Measurements from ENCODE around the gene NR3C1.

The NR3C1 gene

DNA sequence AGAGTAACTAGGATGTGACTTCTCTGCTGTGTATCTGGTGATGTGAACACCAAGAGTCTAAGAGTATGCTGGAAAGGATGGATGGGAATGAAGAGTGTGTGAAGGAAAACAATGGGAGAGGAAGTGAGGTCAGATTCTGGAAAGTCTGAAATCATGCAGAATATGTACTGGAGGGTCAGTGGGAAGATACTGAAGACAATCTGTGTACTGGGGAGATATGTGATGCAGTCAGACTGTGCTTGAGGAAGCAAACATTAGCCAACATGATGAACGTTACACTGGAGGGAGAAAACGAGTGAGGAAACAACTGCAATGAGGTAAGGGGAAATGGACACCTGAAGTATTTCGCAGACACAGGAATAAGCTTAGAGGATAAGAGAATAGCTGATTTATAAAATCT, 105.7 kb downstream of the NR3C1 start:
- TF ChIP-seq TOX (CRISPR knock-in tag; IDR thresholded peaks at IDR 0.05; ENCODE audit: borderline replicate concordance) = no peak
- no peak for TF ChIP-seq SNAI2 (CRISPR knock-in tag; IDR thresholded peaks at IDR 0.05)
- TF ChIP-seq, protein P1, sequence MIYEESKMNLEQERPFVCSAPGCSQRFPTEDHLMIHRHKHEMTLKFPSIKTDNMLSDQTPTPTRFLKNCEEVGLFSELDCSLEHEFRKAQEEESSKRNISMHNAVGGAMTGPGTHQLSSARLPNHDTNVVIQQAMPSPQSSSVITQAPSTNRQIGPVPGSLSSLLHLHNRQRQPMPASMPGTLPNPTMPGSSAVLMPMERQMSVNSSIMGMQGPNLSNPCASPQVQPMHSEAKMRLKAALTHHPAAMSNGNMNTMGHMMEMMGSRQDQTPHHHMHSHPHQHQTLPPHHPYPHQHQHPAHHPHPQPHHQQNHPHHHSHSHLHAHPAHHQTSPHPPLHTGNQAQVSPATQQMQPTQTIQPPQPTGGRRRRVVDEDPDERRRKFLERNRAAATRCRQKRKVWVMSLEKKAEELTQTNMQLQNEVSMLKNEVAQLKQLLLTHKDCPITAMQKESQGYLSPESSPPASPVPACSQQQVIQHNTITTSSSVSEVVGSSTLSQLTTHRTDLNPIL (CRISPR knock-in tag; IDR thresholded peaks at IDR 0.05; ENCODE audit: low read depth) = no peak
- no peak for ATAC-seq

DNA sequence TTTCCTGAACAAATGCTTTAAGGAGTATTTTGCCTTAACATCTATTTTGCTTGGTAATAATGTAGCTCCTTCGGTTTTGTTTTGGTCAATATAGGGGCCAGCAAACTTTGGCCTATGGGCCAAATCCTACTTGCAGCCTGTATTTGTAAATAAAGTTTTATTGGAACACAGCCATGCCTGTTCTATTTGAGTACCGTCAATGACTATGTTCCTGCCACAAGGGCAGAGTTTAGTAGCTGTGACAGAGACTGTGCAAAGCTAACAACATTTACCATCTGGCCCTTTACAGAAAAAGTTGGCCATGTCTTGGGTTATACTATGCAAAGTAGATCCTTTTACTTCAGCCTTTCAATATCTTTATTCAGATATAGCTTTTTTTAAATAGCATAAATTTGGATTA, 113.4 kb downstream of the NR3C1 start:
- TF ChIP-seq OSR1 (CRISPR knock-in tag; IDR thresholded peaks at IDR 0.05) (no peak), TOX (CRISPR knock-in tag; IDR thresholded peaks at IDR 0.05; ENCODE audit: borderline replicate concordance) (no peak), ZC3H10 (CRISPR knock-in tag; IDR thresholded peaks at IDR 0.05) (no peak), PPARA (CRISPR knock-in tag; IDR thresholded peaks at IDR 0.05; ENCODE audit: borderline replicate concordance) (no peak), CSDC2 (CRISPR knock-in tag; IDR thresholded peaks at IDR 0.05) (no peak), ARNTL (CRISPR knock-in tag; IDR thresholded peaks at IDR 0.05; ENCODE audit: borderline replicate concordance, low read depth) (no peak), SNAI2 (CRISPR knock-in tag; IDR thresholded peaks at IDR 0.05) (no peak), ZNF8 (CRISPR knock-in tag; IDR thresholded peaks at IDR 0.05) (no peak), ZNF565 (CRISPR knock-in tag; conservative IDR thresholded peaks at IDR 0.05; ENCODE audit: low read depth) (no peak), ZFP3 (CRISPR knock-in tag; IDR thresholded peaks at IDR 0.05) (no peak), ISL1 (CRISPR knock-in tag; IDR thresholded peaks at IDR 0.05) (no peak), ZNF70 (CRISPR knock-in tag; IDR thresholded peaks at IDR 0.05) (no peak)
- TF ChIP-seq, protein P2, sequence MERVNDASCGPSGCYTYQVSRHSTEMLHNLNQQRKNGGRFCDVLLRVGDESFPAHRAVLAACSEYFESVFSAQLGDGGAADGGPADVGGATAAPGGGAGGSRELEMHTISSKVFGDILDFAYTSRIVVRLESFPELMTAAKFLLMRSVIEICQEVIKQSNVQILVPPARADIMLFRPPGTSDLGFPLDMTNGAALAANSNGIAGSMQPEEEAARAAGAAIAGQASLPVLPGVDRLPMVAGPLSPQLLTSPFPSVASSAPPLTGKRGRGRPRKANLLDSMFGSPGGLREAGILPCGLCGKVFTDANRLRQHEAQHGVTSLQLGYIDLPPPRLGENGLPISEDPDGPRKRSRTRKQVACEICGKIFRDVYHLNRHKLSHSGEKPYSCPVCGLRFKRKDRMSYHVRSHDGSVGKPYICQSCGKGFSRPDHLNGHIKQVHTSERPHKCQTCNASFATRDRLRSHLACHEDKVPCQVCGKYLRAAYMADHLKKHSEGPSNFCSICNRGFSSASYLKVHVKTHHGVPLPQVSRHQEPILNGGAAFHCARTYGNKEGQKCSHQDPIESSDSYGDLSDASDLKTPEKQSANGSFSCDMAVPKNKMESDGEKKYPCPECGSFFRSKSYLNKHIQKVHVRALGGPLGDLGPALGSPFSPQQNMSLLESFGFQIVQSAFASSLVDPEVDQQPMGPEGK (CRISPR knock-in tag; IDR thresholded peaks at IDR 0.05; ENCODE audit: borderline replicate concordance) = no peak
- TF ChIP-seq, protein P3, sequence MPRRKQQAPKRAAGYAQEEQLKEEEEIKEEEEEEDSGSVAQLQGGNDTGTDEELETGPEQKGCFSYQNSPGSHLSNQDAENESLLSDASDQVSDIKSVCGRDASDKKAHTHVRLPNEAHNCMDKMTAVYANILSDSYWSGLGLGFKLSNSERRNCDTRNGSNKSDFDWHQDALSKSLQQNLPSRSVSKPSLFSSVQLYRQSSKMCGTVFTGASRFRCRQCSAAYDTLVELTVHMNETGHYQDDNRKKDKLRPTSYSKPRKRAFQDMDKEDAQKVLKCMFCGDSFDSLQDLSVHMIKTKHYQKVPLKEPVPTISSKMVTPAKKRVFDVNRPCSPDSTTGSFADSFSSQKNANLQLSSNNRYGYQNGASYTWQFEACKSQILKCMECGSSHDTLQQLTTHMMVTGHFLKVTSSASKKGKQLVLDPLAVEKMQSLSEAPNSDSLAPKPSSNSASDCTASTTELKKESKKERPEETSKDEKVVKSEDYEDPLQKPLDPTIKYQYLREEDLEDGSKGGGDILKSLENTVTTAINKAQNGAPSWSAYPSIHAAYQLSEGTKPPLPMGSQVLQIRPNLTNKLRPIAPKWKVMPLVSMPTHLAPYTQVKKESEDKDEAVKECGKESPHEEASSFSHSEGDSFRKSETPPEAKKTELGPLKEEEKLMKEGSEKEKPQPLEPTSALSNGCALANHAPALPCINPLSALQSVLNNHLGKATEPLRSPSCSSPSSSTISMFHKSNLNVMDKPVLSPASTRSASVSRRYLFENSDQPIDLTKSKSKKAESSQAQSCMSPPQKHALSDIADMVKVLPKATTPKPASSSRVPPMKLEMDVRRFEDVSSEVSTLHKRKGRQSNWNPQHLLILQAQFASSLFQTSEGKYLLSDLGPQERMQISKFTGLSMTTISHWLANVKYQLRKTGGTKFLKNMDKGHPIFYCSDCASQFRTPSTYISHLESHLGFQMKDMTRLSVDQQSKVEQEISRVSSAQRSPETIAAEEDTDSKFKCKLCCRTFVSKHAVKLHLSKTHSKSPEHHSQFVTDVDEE (CRISPR knock-in tag; IDR thresholded peaks at IDR 0.05) = no peak
- TF ChIP-seq, protein P1 (CRISPR knock-in tag; IDR thresholded peaks at IDR 0.05; ENCODE audit: low read depth) = no peak
- TF ChIP-seq, protein P4, sequence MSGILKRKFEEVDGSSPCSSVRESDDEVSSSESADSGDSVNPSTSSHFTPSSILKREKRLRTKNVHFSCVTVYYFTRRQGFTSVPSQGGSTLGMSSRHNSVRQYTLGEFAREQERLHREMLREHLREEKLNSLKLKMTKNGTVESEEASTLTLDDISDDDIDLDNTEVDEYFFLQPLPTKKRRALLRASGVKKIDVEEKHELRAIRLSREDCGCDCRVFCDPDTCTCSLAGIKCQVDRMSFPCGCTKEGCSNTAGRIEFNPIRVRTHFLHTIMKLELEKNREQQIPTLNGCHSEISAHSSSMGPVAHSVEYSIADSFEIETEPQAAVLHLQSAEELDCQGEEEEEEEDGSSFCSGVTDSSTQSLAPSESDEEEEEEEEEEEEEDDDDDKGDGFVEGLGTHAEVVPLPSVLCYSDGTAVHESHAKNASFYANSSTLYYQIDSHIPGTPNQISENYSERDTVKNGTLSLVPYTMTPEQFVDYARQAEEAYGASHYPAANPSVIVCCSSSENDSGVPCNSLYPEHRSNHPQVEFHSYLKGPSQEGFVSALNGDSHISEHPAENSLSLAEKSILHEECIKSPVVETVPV (CRISPR knock-in tag; IDR thresholded peaks at IDR 0.05) = no peak
- ATAC-seq = no peak

DNA sequence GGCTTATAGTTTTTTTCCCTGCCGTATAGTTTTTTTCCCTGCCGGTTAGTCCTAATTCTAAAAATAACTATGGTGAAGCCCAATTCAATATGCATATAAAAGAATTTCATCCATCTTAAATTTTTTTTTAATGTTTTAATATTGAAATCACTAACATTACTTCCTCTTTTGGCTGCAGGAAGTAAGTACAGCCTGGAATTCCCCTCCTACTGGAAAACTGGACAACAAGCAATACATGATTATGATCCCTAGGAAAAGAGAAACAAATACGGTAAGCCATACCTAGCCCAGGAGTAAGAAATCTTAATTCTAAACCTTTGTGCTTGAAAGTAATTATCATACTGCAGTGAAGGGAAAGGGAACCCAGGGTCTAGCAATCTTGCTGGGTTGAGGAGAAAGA, 119.0 kb downstream of the NR3C1 start:
- TF ChIP-seq OSR1 (CRISPR knock-in tag; IDR thresholded peaks at IDR 0.05) (no peak), PPARA (CRISPR knock-in tag; IDR thresholded peaks at IDR 0.05; ENCODE audit: borderline replicate concordance) (no peak), ZNF8 (CRISPR knock-in tag; IDR thresholded peaks at IDR 0.05) (no peak), TOX (CRISPR knock-in tag; IDR thresholded peaks at IDR 0.05; ENCODE audit: borderline replicate concordance) (no peak), ZFP3 (CRISPR knock-in tag; IDR thresholded peaks at IDR 0.05) (no peak), TCF4 (CRISPR knock-in tag; IDR thresholded peaks at IDR 0.05; ENCODE audit: borderline replicate concordance) (no peak), ESRRG (CRISPR knock-in tag; IDR thresholded peaks at IDR 0.05) (no peak), ARNTL (CRISPR knock-in tag; IDR thresholded peaks at IDR 0.05; ENCODE audit: borderline replicate concordance, low read depth) (no peak), BACH2 (CRISPR knock-in tag; IDR thresholded peaks at IDR 0.05; ENCODE audit: borderline replicate concordance) (no peak)
- TF ChIP-seq, protein P5, sequence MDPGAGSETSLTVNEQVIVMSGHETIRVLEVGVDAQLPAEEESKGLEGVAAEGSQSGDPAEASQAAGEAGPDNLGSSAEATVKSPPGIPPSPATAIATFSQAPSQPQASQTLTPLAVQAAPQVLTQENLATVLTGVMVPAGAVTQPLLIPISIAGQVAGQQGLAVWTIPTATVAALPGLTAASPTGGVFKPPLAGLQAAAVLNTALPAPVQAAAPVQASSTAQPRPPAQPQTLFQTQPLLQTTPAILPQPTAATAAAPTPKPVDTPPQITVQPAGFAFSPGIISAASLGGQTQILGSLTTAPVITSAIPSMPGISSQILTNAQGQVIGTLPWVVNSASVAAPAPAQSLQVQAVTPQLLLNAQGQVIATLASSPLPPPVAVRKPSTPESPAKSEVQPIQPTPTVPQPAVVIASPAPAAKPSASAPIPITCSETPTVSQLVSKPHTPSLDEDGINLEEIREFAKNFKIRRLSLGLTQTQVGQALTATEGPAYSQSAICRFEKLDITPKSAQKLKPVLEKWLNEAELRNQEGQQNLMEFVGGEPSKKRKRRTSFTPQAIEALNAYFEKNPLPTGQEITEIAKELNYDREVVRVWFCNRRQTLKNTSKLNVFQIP (CRISPR knock-in tag; IDR thresholded peaks at IDR 0.05; ENCODE audit: borderline replicate concordance, low read depth) = no peak
- TF ChIP-seq, protein P2 (CRISPR knock-in tag; IDR thresholded peaks at IDR 0.05; ENCODE audit: borderline replicate concordance) = no peak
- ATAC-seq = no peak

Data from SK-N-SH treated with all-trans-retinoic acid at 6 μM for 48 hours (cell line).